HL-60/S4 treated with phorbol 12-myristate 13-acetate at 8.2 ng/mL for 4 days and 3 days (cell line): ENCODE data around the gene CHRD.
"Not testable (repeated sequence)": the region's sequence is repeated elsewhere in the genome, so short reads cannot be mapped to it uniquely, and the experiment has no call there.

ENCODE experiments used
- in situ Hi-C: fragments of 300-500 bp; cut with MboI; formaldehyde crosslinking; loops from 2 replicates; pipeline ENCODE4 v1.15.0; 2022; ENCODE audit warnings: low sequenced_read_pairs

CHRD gene

DNA sequence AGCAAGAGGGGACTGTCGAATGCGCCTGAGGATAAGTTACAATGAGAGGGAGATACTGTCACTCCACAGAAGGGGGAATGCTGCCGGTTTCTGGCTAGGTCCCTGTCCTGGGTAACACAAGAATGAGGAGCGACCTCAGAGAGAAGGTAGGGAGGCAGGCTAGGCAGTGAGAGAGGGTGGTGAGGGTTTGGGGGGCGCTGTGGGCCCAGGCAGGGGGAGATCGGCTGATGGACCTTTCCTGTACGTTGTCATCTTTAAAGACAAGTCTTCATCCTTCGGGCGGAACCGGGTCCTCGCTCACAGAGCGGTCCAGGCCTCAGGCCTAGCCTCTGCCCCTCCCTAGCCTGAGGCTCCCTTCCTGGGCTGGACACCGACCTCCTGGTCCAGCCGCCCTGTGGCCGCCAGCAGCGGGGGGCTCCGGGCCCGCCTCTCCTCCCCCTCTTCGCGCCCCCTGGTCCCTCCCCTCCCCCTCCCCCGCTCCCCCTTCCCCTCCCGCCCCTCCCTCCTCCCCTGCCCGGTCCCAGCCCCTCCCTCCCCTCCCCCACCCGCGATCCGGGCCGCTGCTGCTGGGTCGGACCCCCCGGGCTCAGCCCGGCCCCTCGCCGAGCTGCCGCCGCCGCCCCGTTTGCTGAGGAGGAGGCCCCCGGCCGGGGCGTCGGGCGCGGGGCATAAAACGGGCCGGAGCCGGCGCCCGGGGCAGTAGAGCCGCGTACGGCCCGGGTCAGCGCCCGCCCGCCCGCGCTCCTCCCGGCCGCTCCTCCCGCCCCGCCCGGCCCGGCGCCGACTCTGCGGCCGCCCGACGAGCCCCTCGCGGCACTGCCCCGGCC lies at the start of gene CHRD:
Gene CHRD (plus strand): TSS at position 697 of the 827 bp plus-strand sequence. CDS start 265 bp downstream, outside the sequence.
- in situ Hi-C loops, result loop anchor here (25.0 kb wide), 1 partner anchor 408 kb away; no protein-coding TSS in a partner anchor

- in situ Hi-C loops, result no loop called here
These were observed 47.3 kb upstream of the CHRD start for GRCh38 chr3:184332370-184333090.

GRCh38 chr3:184333190-184333589 lies 46.7 kb upstream of the CHRD start:
- in situ Hi-C loops, result no loop called here

DNA sequence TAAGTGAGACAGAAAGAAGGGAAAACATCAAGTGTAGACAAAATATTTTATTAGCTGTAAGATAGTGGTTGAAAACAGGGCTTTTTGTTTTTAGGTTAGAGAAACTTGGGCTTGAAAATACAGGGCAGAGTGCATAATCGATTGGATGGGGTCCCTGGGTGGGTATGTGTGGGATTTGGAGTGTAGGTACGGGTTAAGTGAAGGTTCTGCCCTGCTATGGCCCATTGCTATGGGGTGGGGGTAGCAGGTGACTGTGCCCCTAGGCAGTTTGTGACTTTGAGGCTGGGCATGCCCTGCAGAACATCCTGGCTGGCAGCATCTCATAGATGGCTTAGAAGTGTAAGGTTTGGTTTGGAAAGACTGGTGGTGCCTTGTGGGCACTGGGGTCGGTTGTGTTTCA lies 46.2 kb upstream of the CHRD start:
- in situ Hi-C loops, result no loop called here

DNA sequence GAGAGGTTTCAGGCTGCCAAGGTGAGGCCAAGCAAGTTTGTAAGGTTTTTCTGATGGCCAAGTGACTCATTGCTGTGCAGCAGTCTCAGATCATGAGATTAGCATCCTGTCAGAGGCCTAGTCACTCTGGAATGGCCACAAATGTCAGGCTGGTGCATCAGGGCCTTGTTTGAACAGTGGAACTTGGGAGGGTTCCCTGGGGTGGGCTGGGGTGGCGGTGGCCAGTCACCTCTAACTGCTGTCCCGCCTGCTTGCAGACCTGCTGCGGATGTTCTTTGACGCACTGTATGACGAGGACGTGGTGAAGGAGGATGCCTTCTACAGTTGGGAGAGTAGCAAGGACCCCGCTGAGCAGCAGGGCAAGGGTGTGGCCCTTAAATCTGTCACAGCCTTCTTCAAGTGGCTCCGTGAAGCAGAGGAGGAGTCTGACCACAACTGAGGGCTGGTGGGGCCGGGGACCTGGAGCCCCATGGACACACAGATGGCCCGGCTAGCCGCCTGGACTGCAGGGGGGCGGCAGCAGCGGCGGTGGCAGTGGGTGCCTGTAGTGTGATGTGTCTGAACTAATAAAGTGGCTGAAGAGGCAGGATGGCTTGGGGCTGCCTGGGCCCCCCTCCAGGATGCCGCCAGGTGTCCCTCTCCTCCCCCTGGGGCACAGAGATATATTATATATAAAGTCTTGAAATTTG lies 45.2 kb upstream of the CHRD start:
- in situ Hi-C loops, result no loop called here

GRCh38 chr3:184335291-184335660 lies 44.6 kb upstream of the CHRD start:
- in situ Hi-C loops, result no loop called here

DNA sequence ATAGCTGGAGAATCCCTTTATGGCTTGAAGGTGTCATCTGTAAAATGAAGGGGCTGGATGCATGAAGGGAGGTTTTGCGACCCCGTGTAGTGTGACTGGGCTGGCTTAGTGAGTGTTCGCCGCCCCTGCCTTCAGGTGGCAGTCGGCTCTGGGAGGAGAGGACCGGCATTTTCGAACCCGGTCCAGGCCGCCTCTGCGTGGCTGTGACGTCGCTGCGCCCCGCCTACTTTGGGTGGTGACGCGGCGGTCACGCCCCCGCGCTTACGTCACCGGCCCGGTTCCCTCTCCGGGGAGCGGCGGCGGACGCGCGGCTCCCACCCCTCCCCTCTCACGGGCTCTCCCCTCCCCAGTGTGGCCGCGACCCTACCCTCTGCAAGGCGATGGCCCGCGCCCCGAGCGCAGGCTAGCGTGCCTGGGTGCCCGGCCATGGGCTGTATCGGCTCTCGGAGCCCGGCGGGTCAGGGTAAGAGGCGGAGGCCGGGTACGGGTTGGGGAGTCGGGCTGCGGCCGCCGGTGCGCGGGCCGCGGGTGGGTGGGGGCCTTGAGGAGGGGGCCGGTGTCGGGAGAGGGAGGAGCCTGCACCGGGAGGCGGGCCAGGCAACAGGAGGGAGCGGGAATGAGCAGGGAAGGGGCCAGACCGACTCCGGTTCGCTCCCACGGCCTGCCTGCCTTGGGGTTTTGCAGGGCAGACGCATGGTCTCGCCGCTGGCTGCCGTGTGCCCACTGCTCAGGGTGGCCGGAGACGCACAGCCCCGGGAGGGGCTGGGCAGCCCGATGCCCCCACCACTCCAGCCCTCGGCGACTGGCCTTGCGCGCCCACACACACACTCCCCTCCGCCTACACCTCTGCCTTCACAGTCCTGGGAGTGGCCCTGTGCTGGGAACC lies 44.0 kb upstream of the CHRD start:
- in situ Hi-C loops, result no loop called here

GRCh38 chr3:184336547-184337398 lies 43.1 kb upstream of the CHRD start:
- in situ Hi-C loops, result no loop called here

- in situ Hi-C loops, result no loop called here
These were observed 42.5 kb upstream of the CHRD start, which contains the start of gene FAM131A for GRCh38 chr3:184337399-184337714. Gene FAM131A (plus strand): TSS chr3:184337600. CDS start chr3:184337631, 31 bp downstream.

- in situ Hi-C loops, result no loop called here
These were observed 41.9 kb upstream of the CHRD start for GRCh38 chr3:184337981-184338380.

DNA sequence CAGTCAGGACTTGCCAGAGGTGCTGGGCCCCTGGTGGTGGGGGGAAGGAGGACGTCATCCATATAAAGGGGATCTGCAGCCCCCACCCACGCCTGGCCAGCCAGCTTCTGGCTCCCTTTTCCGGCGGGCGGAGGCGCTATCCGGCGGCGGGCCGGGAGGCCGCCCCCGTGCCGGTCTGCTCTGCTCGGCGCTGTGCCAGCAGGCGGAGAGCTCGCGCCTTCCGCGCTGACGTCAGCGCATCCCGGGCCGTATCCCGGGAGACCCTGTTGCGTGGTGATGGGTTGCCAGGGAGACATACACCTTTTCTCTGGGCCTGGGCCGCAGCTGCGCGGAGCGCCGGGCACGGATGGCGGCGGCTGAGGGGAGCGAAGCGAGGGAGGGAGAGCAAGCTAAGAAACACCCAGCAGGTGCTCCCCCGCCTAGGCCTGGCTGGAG lies 41.3 kb upstream of the CHRD start:
- in situ Hi-C loops, result no loop called here

GRCh38 chr3:184339001-184339400 lies 40.9 kb upstream of the CHRD start:
- in situ Hi-C loops, result no loop called here

DNA sequence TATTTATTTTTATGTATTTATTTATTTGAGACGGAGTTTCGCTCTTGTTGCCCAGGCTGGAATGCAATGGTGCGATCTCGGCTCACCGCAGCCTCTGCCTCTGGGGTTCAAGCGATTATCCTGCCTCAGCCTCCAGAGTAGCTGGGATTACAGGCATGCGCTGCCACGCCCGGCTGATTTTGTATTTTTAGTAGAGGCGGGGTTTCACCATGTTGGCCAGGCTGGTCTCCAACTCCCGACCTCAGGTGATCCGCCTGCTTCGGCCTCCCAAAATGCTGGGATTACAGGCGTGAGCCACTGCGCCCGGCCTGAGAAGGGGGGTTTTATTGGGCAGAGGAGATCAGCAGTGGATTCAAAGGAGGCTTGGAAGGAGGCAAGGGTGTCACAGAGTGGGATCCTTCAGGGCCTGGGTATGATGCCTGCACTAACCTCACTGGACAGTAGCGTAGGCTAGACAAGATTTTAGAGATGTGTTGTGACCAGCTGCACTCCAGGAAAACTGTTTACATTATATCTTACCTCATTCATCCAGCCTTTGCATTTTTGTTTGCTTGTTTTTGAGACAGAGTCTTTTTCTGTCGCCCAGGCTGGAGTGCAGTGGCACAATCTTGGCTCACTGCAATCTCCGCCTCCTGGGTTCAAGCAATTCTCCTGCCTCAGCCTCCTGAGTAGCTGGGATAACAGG lies 40.3 kb upstream of the CHRD start:
- in situ Hi-C loops, result not testable (repeated sequence)

- in situ Hi-C loops, result no loop called here
These were observed 37.9 kb upstream of the CHRD start for GRCh38 chr3:184341925-184342324.

GRCh38 chr3:184343200-184343876 lies 36.5 kb upstream of the CHRD start:
- in situ Hi-C loops, result no loop called here

DNA sequence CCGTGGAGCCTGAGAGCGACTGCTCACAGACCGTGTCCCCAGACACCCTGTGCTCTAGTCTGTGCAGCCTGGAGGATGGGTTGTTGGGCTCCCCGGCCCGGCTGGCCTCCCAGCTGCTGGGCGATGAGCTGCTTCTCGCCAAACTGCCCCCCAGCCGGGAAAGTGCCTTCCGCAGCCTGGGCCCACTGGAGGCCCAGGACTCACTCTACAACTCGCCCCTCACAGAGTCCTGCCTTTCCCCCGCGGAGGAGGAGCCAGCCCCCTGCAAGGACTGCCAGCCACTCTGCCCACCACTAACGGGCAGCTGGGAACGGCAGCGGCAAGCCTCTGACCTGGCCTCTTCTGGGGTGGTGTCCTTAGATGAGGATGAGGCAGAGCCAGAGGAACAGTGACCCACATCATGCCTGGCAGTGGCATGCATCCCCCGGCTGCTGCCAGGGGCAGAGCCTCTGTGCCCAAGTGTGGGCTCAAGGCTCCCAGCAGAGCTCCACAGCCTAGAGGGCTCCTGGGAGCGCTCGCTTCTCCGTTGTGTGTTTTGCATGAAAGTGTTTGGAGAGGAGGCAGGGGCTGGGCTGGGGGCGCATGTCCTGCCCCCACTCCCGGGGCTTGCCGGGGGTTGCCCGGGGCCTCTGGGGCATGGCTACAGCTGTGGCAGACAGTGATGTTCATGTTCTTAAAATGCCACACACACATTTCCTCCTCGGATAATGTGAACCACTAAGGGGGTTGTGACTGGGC lies 35.1 kb upstream of the CHRD start:
- in situ Hi-C loops, result no loop called here

- in situ Hi-C loops, result no loop called here
These were observed 34.3 kb upstream of the CHRD start for GRCh38 chr3:184345317-184346144.
